H9 (cell line): ENCODE data around the gene MYH14. TPM values are rescaled to one million over a fixed set of nuclear protein-coding genes. Genes with fewer than 3 reads are reported as not detected.

Source experiments
- DNase-seq: peaks from one replicate; pipeline ENCODE4 v3.0.0-alpha.2; 2017
- H2AFZ ChIP-seq: one replicate; pipeline ENCODE4 v1.6.1; 2013; ENCODE audit warnings: mild to moderate bottlenecking, low read length, control low read depth, moderate library complexity
- H2AK5ac ChIP-seq: 2 replicates; pipeline ENCODE4 v1.6.1; 2013; ENCODE audit warnings: low read length, control low read depth, mixed read lengths; ENCODE audit not compliant: insufficient read length
- H2BK120ac ChIP-seq: one replicate; pipeline ENCODE4 v1.6.1; 2013; ENCODE audit warnings: low read depth, mild to moderate bottlenecking, low read length, control low read depth, inconsistent platforms; ENCODE audit not compliant: poor library complexity, severe bottlenecking
- H2BK12ac ChIP-seq: 2 replicates; pipeline ENCODE4 v1.6.1; 2013; ENCODE audit warnings: low read length, control low read depth, mixed read lengths, low read depth; ENCODE audit not compliant: insufficient read length
- H2BK15ac ChIP-seq: 2 replicates; pipeline ENCODE4 v1.6.1; 2013; ENCODE audit warnings: low read depth, low read length, control low read depth
- H2BK20ac ChIP-seq: one replicate; pipeline ENCODE4 v1.6.1; 2013; ENCODE audit warnings: low read depth, mild to moderate bottlenecking, low read length, control low read depth, inconsistent platforms; ENCODE audit not compliant: poor library complexity, severe bottlenecking
- H2BK5ac ChIP-seq: 2 replicates; pipeline ENCODE4 v1.6.1; 2013; ENCODE audit warnings: low read length, control low read depth, mixed read lengths; ENCODE audit not compliant: insufficient read length
- H3K14ac ChIP-seq: 2 replicates; pipeline ENCODE4 v1.6.1; 2013; ENCODE audit warnings: low read length, control low read depth; ENCODE audit not compliant: insufficient read depth
- H3K18ac ChIP-seq: 2 replicates; pipeline ENCODE4 v1.6.1; 2013; ENCODE audit warnings: low read depth, mild to moderate bottlenecking, mixed read lengths, low read length, control low read depth; ENCODE audit not compliant: insufficient read length
- H3K23ac ChIP-seq: 2 replicates; pipeline ENCODE4 v1.6.1; 2013; ENCODE audit warnings: low read length, control low read depth, mixed read lengths, low read depth; ENCODE audit not compliant: insufficient read length
- H3K23me2 ChIP-seq: 2 replicates; pipeline ENCODE4 v1.6.1; 2013; ENCODE audit warnings: low read depth, mild to moderate bottlenecking, mixed read lengths, low read length, control low read depth; ENCODE audit not compliant: insufficient read length, poor library complexity, severe bottlenecking
- H3K27ac ChIP-seq: 2 replicates; pipeline ENCODE4 v1.5.1; 2013; ENCODE audit warnings: low read length, control low read depth, mixed read lengths, low read depth; ENCODE audit not compliant: insufficient read length
- H3K27me3 ChIP-seq: 2 replicates; pipeline ENCODE4 v1.6.1; 2013; ENCODE audit warnings: low read length, control low read depth, inconsistent platforms; ENCODE audit not compliant: insufficient read depth
- H3K4ac ChIP-seq: 2 replicates; pipeline ENCODE4 v1.6.1; 2013; ENCODE audit warnings: low read depth, mild to moderate bottlenecking, control low read depth, inconsistent platforms, low read length, moderate library complexity
- H3K4me1 ChIP-seq: 2 replicates; pipeline ENCODE4 v1.6.1; 2013; ENCODE audit warnings: low read length, control low read depth, inconsistent platforms; ENCODE audit not compliant: insufficient read depth
- H3K4me2 ChIP-seq: 2 replicates; pipeline ENCODE4 v1.6.1; 2013; ENCODE audit warnings: low read length, control low read depth, mixed read lengths; ENCODE audit not compliant: insufficient read length, insufficient read depth
- H3K56ac ChIP-seq: 2 replicates; pipeline ENCODE4 v1.6.1; 2013; ENCODE audit warnings: low read depth, mild to moderate bottlenecking, mixed read lengths, low read length, control low read depth; ENCODE audit not compliant: insufficient read length
- H3K79me1 ChIP-seq: 2 replicates; pipeline ENCODE4 v1.6.1; 2013; ENCODE audit warnings: low read depth, mild to moderate bottlenecking, moderate library complexity, low read length, control low read depth, inconsistent platforms; ENCODE audit not compliant: insufficient read depth, poor library complexity, severe bottlenecking
- H3K79me2 ChIP-seq: 2 replicates; pipeline ENCODE4 v1.6.1; 2013; ENCODE audit warnings: low read length, control low read depth, inconsistent platforms; ENCODE audit not compliant: insufficient read depth
- H3K9ac ChIP-seq: 2 replicates; pipeline ENCODE4 v1.6.1; 2013; ENCODE audit warnings: low read length, control low read depth, mixed read lengths; ENCODE audit not compliant: insufficient read length; ENCODE audit errors: extremely low read depth
- H3K9me3 ChIP-seq: one replicate; pipeline ENCODE4 v1.6.1; 2013; ENCODE audit warnings: low read depth, low read length, inconsistent platforms; ENCODE audit not compliant: control insufficient read depth
- H3T11ph ChIP-seq: one replicate; pipeline ENCODE4 v1.6.1; 2013; ENCODE audit warnings: mild to moderate bottlenecking, low read length, control low read depth, inconsistent platforms
- H4K20me1 ChIP-seq: one replicate; pipeline ENCODE4 v1.6.1; 2013; ENCODE audit not compliant: control insufficient read depth, insufficient read length, insufficient read depth
- H4K5ac ChIP-seq: 2 replicates; pipeline ENCODE4 v1.6.1; 2013; ENCODE audit warnings: low read depth, mild to moderate bottlenecking, mixed read lengths, low read length, control low read depth; ENCODE audit not compliant: insufficient read length
- H4K8ac ChIP-seq: replicated peaks from 2 replicates; pipeline ENCODE4 v1.6.1; 2013; ENCODE audit warnings: low read length, control low read depth, mixed read lengths, low read depth; ENCODE audit not compliant: insufficient read length
- H4K91ac ChIP-seq: 2 replicates; pipeline ENCODE4 v1.6.1; 2013; ENCODE audit warnings: low read depth, mild to moderate bottlenecking, moderate library complexity, mixed read lengths, low read length, control low read depth; ENCODE audit not compliant: insufficient read length
- H3K27ac Mint-ChIP-seq, 3 experiments: 2 replicates in 2 of 3; 3 replicates in 1 of 3; pipeline ENCODE4 v1.8.0; 2020 to 2021; ENCODE audit warnings: mixed read lengths in 3 of 3, mild to moderate bottlenecking in 1 of 3, moderate library complexity in 1 of 3
- H3K27me3 Mint-ChIP-seq: 2 replicates; pipeline ENCODE4 v1.8.0; 2021; ENCODE audit warnings: low read depth, mild to moderate bottlenecking, moderate library complexity, mixed read lengths
- H3K36me3 Mint-ChIP-seq, 3 experiments: 2 replicates in 2 of 3; 3 replicates in 1 of 3; pipeline ENCODE4 v1.8.0; 2020 to 2021; ENCODE audit warnings: low read depth in 3 of 3, mixed read lengths in 3 of 3; ENCODE audit not compliant: insufficient read depth in 1 of 3
- H3K4me1 Mint-ChIP-seq, 2 experiments: 2 replicates each; pipeline ENCODE4 v1.8.0; 2020; ENCODE audit warnings: mixed read lengths in 2 of 2
- H3K4me3 Mint-ChIP-seq, 2 experiments: 2 replicates in 1 of 2; 3 replicates in 1 of 2; pipeline ENCODE4 v1.8.0; 2020 to 2021; ENCODE audit warnings: mild to moderate bottlenecking in 2 of 2, mixed read lengths in 2 of 2, moderate library complexity in 1 of 2
- H3K9me3 Mint-ChIP-seq, 2 experiments: 2 replicates in 1 of 2; 3 replicates in 1 of 2; pipeline ENCODE4 v1.8.0; 2020; ENCODE audit warnings: mild to moderate bottlenecking in 2 of 2, mixed read lengths in 2 of 2, moderate library complexity in 1 of 2
- CTCF ChIP-seq: fragments of 200-600 bp; sonication (generic); conservative IDR thresholded peaks from 3 replicates; pipeline ENCODE4 v1.8.0; 2021; ENCODE audit warnings: antibody characterized with exemption, mild to moderate bottlenecking
- WGBS: extraction: QIAGEN DNeasy Blood & Tissue Kit; methylation state at CpG from one replicate; pipeline ENCODE4 v1.1.7; 2013; ENCODE audit warnings: missing lambda C conversion rate, low lambda C conversion rate, mixed read lengths; ENCODE audit not compliant: insufficient read length; ENCODE audit errors: extremely low coverage; 5-methylcytosine and 5-hydroxymethylcytosine counted together
- total RNA-seq: library from RNA; stranded (reverse); gene quantifications from 2 replicates; pipeline ENCODE4 v1.2.1, GENCODE V29; 2021

Gene MYH14
- total RNA-seq, 1 experiment from 2014 or later, result 27.7 TPM

GRCh38 chr19:50224986-50225747 is 21.7 kb downstream of the MYH14 start:
- H3K14ac ChIP-seq, result no peak overlapping the region
- no CpG with 5 or more reads among the region's 8 CpGs for WGBS
- no peaks in the 10 kb centered on the region for H3K27me3 ChIP-seq
- no peak overlapping the region for H2BK12ac ChIP-seq
- H3T11ph ChIP-seq, result no peak overlapping the region
- no peak overlapping the region for H3K9ac ChIP-seq
- Mint-ChIP-seq H3K36me3 (peaks cover 19 to 28% (median 22%) of the 10 kb centered on the region in 3 experiments; a peak in 6 of 7 replicates), H3K27me3 (peaks cover 2% of the 10 kb centered on the region; the same call in 1 of the 2 replicates), H3K4me3 (no peak overlapping the region), H3K27ac (peak overlapping the region in 2 of 3 experiments; percentile 34 to 62; a peak in 1 of 7 replicates), H3K9me3 (no peaks in the 10 kb centered on the region; a peak in 1 of 5 replicates), H3K4me1 (peaks cover 0 to 10% of the 10 kb centered on the region in 2 experiments; a peak in 3 of 4 replicates)
- no peak overlapping the region for H2BK120ac ChIP-seq
- no peak overlapping the region for H3K56ac ChIP-seq
- H3K18ac ChIP-seq, result no peak overlapping the region
- H3K79me2 ChIP-seq, result no peaks in the 10 kb centered on the region
- no peaks in the 10 kb centered on the region for H3K4me1 ChIP-seq
- H2BK5ac ChIP-seq, result no peak overlapping the region
- no peak overlapping the region for H4K8ac ChIP-seq
- no peak overlapping the region for H2BK20ac ChIP-seq
- no peak overlapping the region for H3K23ac ChIP-seq
- H3K9me3 ChIP-seq, result no peaks in the 10 kb centered on the region
- H2AK5ac ChIP-seq, result no peak overlapping the region
- H3K4ac ChIP-seq, result no peak overlapping the region
- no peak overlapping the region for H3K27ac ChIP-seq
- no peaks in the 10 kb centered on the region for H4K20me1 ChIP-seq
- H3K4me2 ChIP-seq, result no peak overlapping the region
- H4K5ac ChIP-seq, result no peak overlapping the region
- H2BK15ac ChIP-seq, result no peak overlapping the region
- DNase-seq, result no peak
- TF ChIP-seq CTCF, result no peak
- H3K79me1 ChIP-seq, result no peaks in the 10 kb centered on the region
- no peak overlapping the region for H2AFZ ChIP-seq
- H4K91ac ChIP-seq, result no peak overlapping the region
- H3K23me2 ChIP-seq, result no peaks in the 10 kb centered on the region
